Immature natural killer cell (primary cell): ENCODE measurements around the gene UGT2B15. TPM values are rescaled to one million over a fixed set of nuclear protein-coding genes. Genes with fewer than 3 reads are reported as not detected.

Experiments used
- DNase-seq, 3 donors: peaks; one replicate each; pipeline ENCODE4 v3.0.0; 2022; ENCODE audit warnings: mixed read lengths in 1 of 3
- H3K27ac Mint-ChIP-seq, 6 donors: one replicate each; pipeline ENCODE4 v1.8.0; 2020; ENCODE audit warnings: mixed read lengths in 6 of 6, mild to moderate bottlenecking in 5 of 6, inconsistent platforms in 4 of 6, moderate library complexity in 3 of 6
- H3K27me3 Mint-ChIP-seq, 3 donors: one replicate each; pipeline ENCODE4 v1.8.0; 2020 to 2021; ENCODE audit warnings: low read depth in 3 of 3, mild to moderate bottlenecking in 3 of 3, mixed read lengths in 3 of 3, moderate library complexity in 3 of 3, inconsistent platforms in 1 of 3
- H3K36me3 Mint-ChIP-seq, 3 donors: one replicate each; pipeline ENCODE4 v1.8.0; 2020; ENCODE audit warnings: mixed read lengths in 3 of 3, inconsistent platforms in 2 of 3, mild to moderate bottlenecking in 2 of 3
- H3K4me1 Mint-ChIP-seq, 2 donors: one replicate each; pipeline ENCODE4 v1.8.0; 2020; ENCODE audit warnings: inconsistent platforms in 2 of 2, mild to moderate bottlenecking in 2 of 2, mixed read lengths in 2 of 2, moderate library complexity in 1 of 2
- H3K4me3 Mint-ChIP-seq, 5 donors: one replicate each; pipeline ENCODE4 v1.8.0; 2020; ENCODE audit warnings: mild to moderate bottlenecking in 5 of 5, mixed read lengths in 5 of 5, inconsistent platforms in 3 of 5, moderate library complexity in 3 of 5
- H3K9me3 Mint-ChIP-seq, 6 donors: one replicate each; pipeline ENCODE4 v1.8.0; 2020; ENCODE audit warnings: mild to moderate bottlenecking in 6 of 6, mixed read lengths in 6 of 6, inconsistent platforms in 4 of 6, moderate library complexity in 3 of 6
- polyA plus RNA-seq, 3 donors: library from polyadenylated mRNA; unstranded; fragments of 300-500 nt; fragmentation: Illumina TruSeq; gene quantifications; one replicate each; pipeline ENCODE4 v1.2.3, GENCODE V29; 2021

The UGT2B15 gene
- polyA plus RNA-seq, 3 donors from 2014 or later: not detected

DNA sequence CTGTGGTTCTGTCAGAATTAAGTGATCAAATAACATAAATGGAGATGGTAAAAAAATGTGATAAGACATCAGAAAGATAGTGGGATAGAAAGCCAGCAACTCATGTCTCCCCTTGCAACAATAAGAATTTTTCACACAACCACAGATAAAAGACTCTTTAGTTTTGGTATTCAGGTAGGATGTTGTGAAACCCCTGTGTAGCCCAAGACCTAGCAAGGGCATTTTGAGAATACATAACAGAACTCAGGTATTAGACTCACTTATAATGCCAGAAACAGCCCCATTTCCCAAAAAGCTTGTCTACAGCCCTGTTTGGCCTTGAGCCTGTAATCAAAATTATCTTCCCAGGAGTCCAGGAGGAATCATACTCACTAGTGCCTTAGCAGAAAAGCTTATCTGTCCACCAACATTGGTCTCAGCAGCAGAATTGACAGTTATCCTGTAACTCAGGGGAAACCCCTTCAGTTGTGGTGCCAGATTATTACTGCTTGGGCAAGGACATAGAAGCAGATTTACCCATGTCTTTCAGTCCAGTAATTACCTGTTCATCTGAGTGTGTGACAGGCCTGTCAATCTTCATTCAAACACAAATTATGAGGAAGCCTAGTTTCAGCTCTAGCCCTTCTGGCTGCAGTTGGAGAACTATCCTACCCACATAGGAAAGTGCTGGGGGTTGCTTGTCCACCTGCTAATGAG is 53.3 kb downstream of the UGT2B15 start:
- DNase-seq: no peak
- no peak overlapping the region for H3K4me3 Mint-ChIP-seq
- peaks cover 0 to 2% (median 0%) of the 10 kb centered on the region in 3 donors for H3K27me3 Mint-ChIP-seq
- H3K4me1 Mint-ChIP-seq: no peaks in the 10 kb centered on the region
- no peaks in the 10 kb centered on the region for H3K36me3 Mint-ChIP-seq
- peaks cover 0 to 6% (median 0%) of the 10 kb centered on the region in 6 donors for H3K9me3 Mint-ChIP-seq
- no peak overlapping the region for H3K27ac Mint-ChIP-seq

DNA sequence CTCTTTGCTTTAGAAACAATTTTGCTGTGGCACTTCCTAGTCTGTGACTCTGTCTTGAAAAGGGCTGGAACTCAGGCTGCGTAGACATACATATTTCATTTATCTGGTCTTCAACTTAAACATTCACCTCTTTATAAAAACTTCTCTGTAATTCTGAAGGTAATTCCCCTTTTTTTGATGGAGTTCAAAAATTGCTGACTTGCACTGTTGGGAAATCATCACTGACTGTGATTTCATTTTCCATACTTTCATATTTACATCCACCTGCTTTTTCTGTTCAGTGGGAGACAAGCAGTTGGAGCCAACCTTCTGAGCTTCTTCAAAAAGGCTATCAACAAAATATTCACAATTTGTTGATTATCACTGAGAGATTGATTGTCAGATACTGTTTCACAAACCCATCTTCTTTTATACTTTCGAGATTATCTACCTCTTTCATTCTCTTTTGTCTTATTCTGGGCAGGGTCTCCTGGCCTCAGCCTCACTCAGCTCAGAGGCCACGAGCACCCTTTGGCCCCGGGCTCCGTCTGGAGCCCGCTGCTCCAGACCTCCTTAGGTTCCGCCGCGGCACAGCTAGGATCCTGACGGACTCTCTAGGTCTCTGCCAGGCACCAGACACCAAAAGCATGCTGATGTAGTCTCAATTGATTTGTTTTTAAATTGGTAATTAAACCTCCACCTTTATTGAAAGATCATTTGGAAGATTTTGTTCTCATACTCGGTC is 54.6 kb downstream of the UGT2B15 start:
- no peak overlapping the region for H3K27ac Mint-ChIP-seq
- no peaks in the 10 kb centered on the region for H3K36me3 Mint-ChIP-seq
- H3K4me1 Mint-ChIP-seq: no peaks in the 10 kb centered on the region
- no peak overlapping the region for H3K4me3 Mint-ChIP-seq
- no peak for DNase-seq
- peaks cover 0 to 2% (median 0%) of the 10 kb centered on the region in 3 donors for H3K27me3 Mint-ChIP-seq
- H3K9me3 Mint-ChIP-seq: peaks cover 0 to 9% (median 1%) of the 10 kb centered on the region in 6 donors

DNA sequence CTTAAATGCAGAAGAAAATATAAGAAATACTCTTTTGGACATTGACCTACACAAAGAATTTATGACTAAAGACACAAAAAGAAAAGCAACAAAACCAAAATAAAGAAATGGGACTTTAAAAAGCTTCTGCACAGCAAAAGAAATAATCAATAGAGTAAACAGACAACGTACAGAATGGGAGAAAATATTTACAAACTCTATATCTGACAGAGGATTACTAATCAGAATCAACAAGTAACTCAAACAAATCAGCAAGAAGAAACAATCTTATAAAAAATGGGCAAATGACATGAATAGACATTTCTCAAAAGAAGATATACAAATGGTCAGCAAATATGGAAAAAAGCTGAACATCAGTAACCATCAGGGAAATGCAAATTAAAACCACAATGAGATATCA is 56.7 kb downstream of the UGT2B15 start:
- H3K9me3 Mint-ChIP-seq: peaks cover 0 to 11% (median 5%) of the 10 kb centered on the region in 6 donors
- no peaks in the 10 kb centered on the region for H3K4me1 Mint-ChIP-seq
- no peak overlapping the region for H3K4me3 Mint-ChIP-seq
- H3K27me3 Mint-ChIP-seq: peaks cover 0 to 2% (median 0%) of the 10 kb centered on the region in 3 donors
- H3K27ac Mint-ChIP-seq: no peak overlapping the region
- H3K36me3 Mint-ChIP-seq: no peaks in the 10 kb centered on the region
- no peak for DNase-seq

DNA sequence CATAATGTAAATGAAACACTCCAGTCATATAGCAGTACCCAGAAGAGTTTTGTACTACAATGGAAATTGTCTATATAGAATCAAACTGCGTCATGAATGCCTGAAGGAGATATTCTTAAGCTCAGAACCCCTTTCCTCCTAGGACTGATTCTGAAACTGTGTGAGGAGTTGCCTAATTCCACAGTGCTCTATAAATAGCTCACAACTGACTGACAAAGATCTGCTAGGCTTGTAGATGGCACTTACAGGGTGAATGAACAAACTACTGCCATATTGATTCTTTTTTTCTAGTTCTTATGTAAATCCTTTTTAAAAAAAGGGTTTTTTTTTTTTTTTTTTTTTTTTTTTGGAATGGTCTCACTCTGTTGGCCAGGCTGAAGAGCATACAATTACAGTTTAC is 64.2 kb downstream of the UGT2B15 start:
- Mint-ChIP-seq H3K27ac (no peak overlapping the region), H3K36me3 (no peaks in the 10 kb centered on the region)

DNA sequence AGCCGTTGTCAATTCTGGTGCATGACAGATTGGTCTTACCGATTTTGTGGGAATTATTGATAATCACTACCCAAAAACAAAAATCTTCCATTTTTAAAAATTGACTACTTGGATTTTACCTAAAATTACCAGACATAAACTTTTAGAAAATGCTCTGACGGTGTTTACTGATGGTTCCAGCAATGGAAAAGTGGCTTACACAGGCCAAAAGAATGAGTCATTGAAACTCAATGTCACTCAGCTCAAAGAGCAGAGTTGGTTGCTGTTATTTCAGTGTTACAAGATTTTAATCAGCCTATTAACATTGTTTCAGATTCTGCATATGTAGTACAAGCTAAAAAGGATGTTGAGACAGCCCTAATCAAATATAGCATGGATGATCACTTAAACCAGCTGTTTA is 71.3 kb downstream of the UGT2B15 start:
- Mint-ChIP-seq H3K4me3 (no peak overlapping the region), H3K27me3 (peaks cover 0 to 2% (median 0%) of the 10 kb centered on the region in 3 donors), H3K9me3 (peaks cover 0 to 7% (median 4%) of the 10 kb centered on the region in 6 donors), H3K36me3 (no peaks in the 10 kb centered on the region), H3K27ac (no peak overlapping the region), H3K4me1 (no peaks in the 10 kb centered on the region)
- no peak for DNase-seq

More for the DNA sequence above, 64.2 kb downstream of the UGT2B15 start:
- no peak for DNase-seq
- Mint-ChIP-seq H3K4me3 (no peak overlapping the region), H3K9me3 (peaks cover 0 to 13% (median 7%) of the 10 kb centered on the region in 6 donors), H3K4me1 (no peaks in the 10 kb centered on the region), H3K27me3 (no peaks in the 10 kb centered on the region)

DNA sequence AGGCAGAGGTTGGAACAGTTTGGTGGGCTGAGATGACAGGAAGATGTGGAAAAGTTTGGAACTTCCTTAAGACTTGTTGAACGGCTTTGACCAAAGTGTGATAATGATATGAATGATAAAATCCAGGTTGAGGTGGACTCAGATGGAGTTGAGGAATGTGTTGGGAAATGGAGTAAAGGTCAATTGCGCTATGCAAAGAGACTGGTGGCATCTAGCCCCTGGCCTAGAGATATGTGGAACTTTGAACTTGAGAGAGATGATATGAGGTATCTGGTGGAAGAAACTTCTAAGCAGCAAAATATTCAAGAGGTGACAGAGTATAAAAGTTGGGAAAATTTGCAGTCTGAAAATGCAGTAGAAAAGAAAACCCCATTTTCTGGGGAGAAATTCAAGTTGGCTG is 73.0 kb downstream of the UGT2B15 start:
- Mint-ChIP-seq H3K27ac (no peak overlapping the region), H3K4me3 (no peak overlapping the region), H3K27me3 (peaks cover 0 to 2% (median 0%) of the 10 kb centered on the region in 3 donors)

More for the DNA sequence above, 73.0 kb downstream of the UGT2B15 start:
- Mint-ChIP-seq H3K36me3 (no peaks in the 10 kb centered on the region), H3K4me1 (no peaks in the 10 kb centered on the region), H3K9me3 (peaks cover 0 to 6% (median 4%) of the 10 kb centered on the region in 6 donors)
- no peak for DNase-seq

Other genes with a start within 250 kb of the UGT2B15 start
- gene TMPRSS11E, start 223.2 kb downstream of the UGT2B15 start, polyA plus RNA-seq: under 1 TPM in 2 of 3 donors, not detected in 1; 0.27 to 0.28 TPM
- gene UGT2B17, start 94.3 kb downstream of the UGT2B15 start, polyA plus RNA-seq: not detected
- not detected for gene UGT2B10, start 145.3 kb upstream of the UGT2B15 start, polyA plus RNA-seq